ENCODE data around the gene ZNF112.

- no peak for TF ChIP-seq POLR2A (IDR thresholded peaks at IDR 0.05)
- no peak for TF ChIP-seq CTCF (IDR thresholded peaks at IDR 0.05)
Measured at GRCh38 chr19:44280916-44281315, 75.6 kb downstream of the ZNF112 start.

Data from sigmoid colon (tissue), 3 donors.